HEK293T (cell line): Measurements from ENCODE around the gene GABRP.

Experiments
- CTCF ChIA-PET: fragments of 350-600 bp; formaldehyde crosslinking; extraction: SDS; loops from one replicate; lab custom pipeline; 2021; ENCODE audit warnings: antibody characterized with exemption, inconsistent platforms; lab: Yijun Ruan, JAX
- POLR2A ChIA-PET: fragments of 350-600 bp; formaldehyde crosslinking; extraction: SDS; loops from one replicate; lab custom pipeline; 2020; ENCODE audit warnings: antibody characterized with exemption, inconsistent platforms; lab: Yijun Ruan, JAX
- DNase-seq: peaks from one replicate; pipeline ENCODE4 v3.0.0; 2012; ENCODE audit warnings: mixed read lengths; ENCODE audit errors: extremely low spot score
- ARNT ChIP-seq: fragments of 450-650 bp; IDR thresholded peaks from 2 replicates; pipeline ENCODE4 v1.6.1; 2017; ENCODE audit warnings: mild to moderate bottlenecking
- BHLHE40 ChIP-seq: fragments of 450-650 bp; IDR thresholded peaks from 2 replicates; pipeline ENCODE4 v1.6.1; 2016; ENCODE audit warnings: mild to moderate bottlenecking, moderate library complexity, borderline replicate concordance
- CTBP1 ChIP-seq: fragments of 450-650 bp; IDR thresholded peaks from 2 replicates; pipeline ENCODE4 v1.6.1; 2016; ENCODE audit warnings: borderline replicate concordance
- ELF4 ChIP-seq: fragments of 450-650 bp; IDR thresholded peaks from 2 replicates; pipeline ENCODE4 v1.6.1; 2017; ENCODE audit warnings: antibody characterized with exemption
- FOXA1 ChIP-seq: fragments of 450-650 bp; IDR thresholded peaks from 2 replicates; pipeline ENCODE4 v1.6.1; 2016; ENCODE audit warnings: mild to moderate bottlenecking
- FOXK2 ChIP-seq: fragments of 450-650 bp; IDR thresholded peaks from 2 replicates; pipeline ENCODE4 v1.6.1; 2016; ENCODE audit warnings: mild to moderate bottlenecking
- FOXM1 ChIP-seq: fragments of 450-650 bp; IDR thresholded peaks from 2 replicates; pipeline ENCODE4 v1.6.1; 2017; ENCODE audit warnings: mild to moderate bottlenecking, borderline replicate concordance
- HDGF ChIP-seq: fragments of 450-650 bp; IDR thresholded peaks from 2 replicates; pipeline ENCODE4 v1.6.1; 2017; ENCODE audit warnings: antibody characterized with exemption, borderline replicate concordance
- L3MBTL2 ChIP-seq: fragments of 450-650 bp; conservative IDR thresholded peaks from 2 replicates; pipeline ENCODE4 v1.6.1; 2016; ENCODE audit warnings: mild to moderate bottlenecking
- LEF1 ChIP-seq: fragments of 450-650 bp; IDR thresholded peaks from 2 replicates; pipeline ENCODE4 v1.6.1; 2017; ENCODE audit warnings: mild to moderate bottlenecking, borderline replicate concordance
- NFRKB ChIP-seq: fragments of 450-650 bp; IDR thresholded peaks from 2 replicates; pipeline ENCODE4 v1.6.1; 2016; ENCODE audit warnings: mild to moderate bottlenecking, moderate library complexity
- PKNOX1 ChIP-seq: fragments of 450-650 bp; IDR thresholded peaks from 2 replicates; pipeline ENCODE4 v1.6.1; 2016
- SP1 ChIP-seq: fragments of 450-650 bp; IDR thresholded peaks from 2 replicates; pipeline ENCODE4 v1.6.1; 2017
- SUZ12 ChIP-seq: fragments of 450-650 bp; IDR thresholded peaks from 2 replicates; pipeline ENCODE4 v1.6.1; 2016; ENCODE audit warnings: mild to moderate bottlenecking
- TARDBP ChIP-seq: fragments of 450-650 bp; IDR thresholded peaks from 2 replicates; pipeline ENCODE4 v1.6.1; 2016
- ZNF384 ChIP-seq: fragments of 450-650 bp; IDR thresholded peaks from 2 replicates; pipeline ENCODE4 v1.6.1; 2016

The GABRP gene

DNA sequence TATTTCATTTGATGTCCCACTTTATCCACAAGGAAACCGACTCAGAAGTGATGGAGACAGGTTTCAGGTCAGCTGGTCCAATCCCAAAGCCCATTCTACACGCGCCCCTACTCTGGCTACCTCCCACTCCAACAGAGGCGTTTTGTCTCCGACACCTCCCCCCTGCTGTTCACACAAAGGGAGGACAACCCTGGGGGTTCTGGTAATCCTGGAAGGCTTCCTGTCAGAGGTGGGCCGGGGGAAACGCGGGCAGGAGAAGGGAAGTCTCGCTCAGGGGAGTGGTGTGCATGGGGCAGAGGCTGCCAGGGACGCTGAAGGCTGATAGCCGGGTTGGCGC is 39.7 kb upstream of the GABRP start:
- ChIA-PET CTCF (interaction anchor here (0.8 to 4.1 kb wide), 2 partner anchors 48 to 52 kb away, joined by 3 to 54 read pairs; no protein-coding TSS in a partner anchor), POLR2A (no interaction called here)
- DNase-seq, result no peak
- no peak for TF ChIP-seq CTBP1
- no peak for TF ChIP-seq SUZ12
- TF ChIP-seq BHLHE40, result no peak
- TF ChIP-seq FOXA1, result no peak
- no peak for TF ChIP-seq ELF4
- TF ChIP-seq FOXM1, result no peak
- TF ChIP-seq L3MBTL2, result no peak
- no peak for TF ChIP-seq PKNOX1
- no peak for TF ChIP-seq SP1
- no peak for TF ChIP-seq ZNF384
- no peak for TF ChIP-seq ARNT
- TF ChIP-seq TARDBP, result no peak
- no peak for TF ChIP-seq FOXK2
- TF ChIP-seq NFRKB, result no peak
- no peak for TF ChIP-seq HDGF
- no peak for TF ChIP-seq LEF1

DNA sequence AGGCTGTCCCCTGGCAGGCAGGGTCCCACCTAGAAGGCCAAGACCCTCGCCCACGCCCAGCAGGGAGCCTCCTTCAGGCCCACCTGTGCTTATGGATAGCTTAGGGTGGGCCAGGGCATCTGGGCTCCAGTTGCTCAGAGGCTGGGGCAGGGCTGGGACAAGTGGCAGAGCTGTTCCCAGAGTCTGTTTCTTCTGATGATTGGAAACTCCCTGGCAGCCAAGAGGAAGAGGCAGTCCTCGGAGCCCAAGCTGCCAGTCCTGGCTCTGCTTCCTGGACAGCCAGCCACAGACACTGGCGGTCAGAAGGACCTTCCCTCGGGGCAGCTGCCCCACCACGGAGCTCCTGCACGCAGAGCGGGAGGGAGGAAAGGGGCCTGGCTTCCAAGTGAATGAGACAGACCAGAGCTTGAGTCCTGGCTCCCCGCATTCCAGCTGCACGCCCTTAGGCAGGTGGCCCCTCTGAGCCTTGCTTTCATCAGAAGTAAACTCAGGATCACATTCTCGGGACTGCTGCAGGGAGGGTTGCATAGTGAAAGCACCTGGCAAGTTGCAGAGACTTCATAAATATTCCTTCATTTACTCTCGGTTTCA is 37.9 kb upstream of the GABRP start:
- CTCF ChIA-PET, result interaction anchor here (1.0 to 4.1 kb wide), 13 partner anchors 11 to 597 kb away, joined by 3 to 54 read pairs (median 5); partner anchors contain the start of gene GABRP
- DNase-seq, result no peak
- POLR2A ChIA-PET, result interaction anchor here (1.0 kb wide), 1 partner anchor 46 kb away, joined by 3 read pairs; no protein-coding TSS in a partner anchor

GRCh38 chr5:170746075-170746960 is 37.2 kb upstream of the GABRP start:
- TF ChIP-seq ARNT (no peak), NFRKB (no peak), TARDBP (no peak), FOXA1 (no peak), FOXK2 (no peak), ELF4 (no peak), FOXM1 (no peak), SP1 (no peak), BHLHE40 (no peak), ZNF384 (no peak), CTBP1 (no peak), LEF1 (no peak), HDGF (no peak), SUZ12 (no peak), L3MBTL2 (no peak), PKNOX1 (no peak)
- no peak for DNase-seq
- ChIA-PET CTCF (interaction anchor here (1.0 to 4.1 kb wide), 4 partner anchors 42 to 113 kb away, joined by 3 to 54 read pairs (median 12); no protein-coding TSS in a partner anchor), POLR2A (interaction anchor here (1.0 kb wide), 1 partner anchor 45 kb away, joined by 3 read pairs; no protein-coding TSS in a partner anchor)

More for the DNA sequence above, 37.9 kb upstream of the GABRP start:
- TF ChIP-seq LEF1 (no peak), HDGF (no peak), PKNOX1 (no peak), FOXK2 (no peak), NFRKB (no peak), ARNT (no peak), TARDBP (no peak), ZNF384 (no peak), L3MBTL2 (no peak), BHLHE40 (no peak), ELF4 (no peak), CTBP1 (no peak), SUZ12 (no peak), FOXA1 (no peak)

- ChIA-PET POLR2A (no interaction called here), CTCF (interaction anchor here (0.6 to 4.1 kb wide), 3 partner anchors 8 to 45 kb away, joined by 4 to 54 read pairs (median 6); no protein-coding TSS in a partner anchor)
- no peak for DNase-seq
- no peak for TF ChIP-seq ARNT
- TF ChIP-seq BHLHE40, result no peak
- TF ChIP-seq HDGF, result no peak
- no peak for TF ChIP-seq FOXK2
- TF ChIP-seq LEF1, result no peak
- TF ChIP-seq SUZ12, result no peak
- no peak for TF ChIP-seq PKNOX1
- no peak for TF ChIP-seq CTBP1
- TF ChIP-seq SP1, result no peak
- no peak for TF ChIP-seq FOXA1
- TF ChIP-seq NFRKB, result no peak
- no peak for TF ChIP-seq ZNF384
- no peak for TF ChIP-seq TARDBP
- no peak for TF ChIP-seq ELF4
- no peak for TF ChIP-seq L3MBTL2
- TF ChIP-seq FOXM1, result no peak
Measured at GRCh38 chr5:170746961-170747340, 36.6 kb upstream of the GABRP start.
